ENCODE results near the gene RAB40A. TPM values are rescaled to one million over a fixed set of nuclear protein-coding genes. Genes with fewer than 3 reads are reported as not detected.

RAB40A gene
- total RNA-seq, 2 experiments from 2014 or later: 0.38 to 0.50 TPM

DNA sequence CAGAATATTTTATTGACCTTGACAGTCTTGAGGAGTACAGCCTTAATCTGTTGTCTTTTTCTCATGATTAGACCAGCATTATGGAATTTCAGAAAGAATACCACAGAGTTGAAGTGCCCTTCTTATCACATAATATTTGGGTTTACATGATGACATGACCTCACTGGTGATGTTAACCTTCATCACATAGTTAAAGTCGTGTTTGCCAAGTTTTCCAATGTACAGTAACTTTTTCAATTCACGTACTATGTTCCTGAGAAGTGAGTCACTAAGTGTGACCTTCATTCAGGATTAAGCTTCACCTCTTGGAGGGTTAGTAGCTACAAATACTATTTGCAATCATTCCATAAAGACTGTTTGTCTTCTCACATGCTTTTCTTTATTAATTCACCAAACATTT lies 52.1 kb downstream of the RAB40A start:
- no peaks in the 10 kb centered on the region for H3K36me3 ChIP-seq (ENCODE audit: insufficient read depth, low read length)
- POLR2A ChIA-PET: no interaction called here
- H3K4me3 ChIP-seq (ENCODE audit: low read depth, low read length, poor library complexity, severe bottlenecking): no peak overlapping the region
- no peaks in the 10 kb centered on the region for H3K79me2 ChIP-seq (ENCODE audit: insufficient read depth, low read depth, low read length)
- H3K9me2 ChIP-seq (ENCODE audit: insufficient read depth, low read length): no peaks in the 10 kb centered on the region
- H3K4me1 ChIP-seq (ENCODE audit: insufficient read depth, low read length, poor library complexity, severe bottlenecking): no peaks in the 10 kb centered on the region
- H2AFZ ChIP-seq (ENCODE audit: low read length): no peak overlapping the region
- H3K27ac ChIP-seq (ENCODE audit: low read depth, low read length, poor library complexity, severe bottlenecking): no peak overlapping the region
- H3K4me2 ChIP-seq (ENCODE audit: low read length): no peak overlapping the region
- CTCF ChIA-PET (ENCODE audit: unreplicated experiment): no interaction called here
- BruUV-seq (replicated peaks): no TSS peak
- intact Hi-C loops (cut with micrococcal nuclease; ENCODE audit: unreplicated experiment): no loop called here
- no peak for DNase-seq (ENCODE audit: low spot score)
- H3K9me3 ChIP-seq (ENCODE audit: low read length): no peaks in the 10 kb centered on the region
- no peak for TF ChIP-seq EZH2phosphoT487 (IDR thresholded peaks at IDR 0.05; ENCODE audit: borderline replicate concordance, low read depth, low read length)
- TF ChIP-seq, protein P1, sequence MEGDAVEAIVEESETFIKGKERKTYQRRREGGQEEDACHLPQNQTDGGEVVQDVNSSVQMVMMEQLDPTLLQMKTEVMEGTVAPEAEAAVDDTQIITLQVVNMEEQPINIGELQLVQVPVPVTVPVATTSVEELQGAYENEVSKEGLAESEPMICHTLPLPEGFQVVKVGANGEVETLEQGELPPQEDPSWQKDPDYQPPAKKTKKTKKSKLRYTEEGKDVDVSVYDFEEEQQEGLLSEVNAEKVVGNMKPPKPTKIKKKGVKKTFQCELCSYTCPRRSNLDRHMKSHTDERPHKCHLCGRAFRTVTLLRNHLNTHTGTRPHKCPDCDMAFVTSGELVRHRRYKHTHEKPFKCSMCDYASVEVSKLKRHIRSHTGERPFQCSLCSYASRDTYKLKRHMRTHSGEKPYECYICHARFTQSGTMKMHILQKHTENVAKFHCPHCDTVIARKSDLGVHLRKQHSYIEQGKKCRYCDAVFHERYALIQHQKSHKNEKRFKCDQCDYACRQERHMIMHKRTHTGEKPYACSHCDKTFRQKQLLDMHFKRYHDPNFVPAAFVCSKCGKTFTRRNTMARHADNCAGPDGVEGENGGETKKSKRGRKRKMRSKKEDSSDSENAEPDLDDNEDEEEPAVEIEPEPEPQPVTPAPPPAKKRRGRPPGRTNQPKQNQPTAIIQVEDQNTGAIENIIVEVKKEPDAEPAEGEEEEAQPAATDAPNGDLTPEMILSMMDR (conservative IDR thresholded peaks at IDR 0.05; ENCODE audit: low read length): no peak
- no peaks in the 10 kb centered on the region for H4K20me1 ChIP-seq (ENCODE audit: insufficient read depth, low read length)

DNA sequence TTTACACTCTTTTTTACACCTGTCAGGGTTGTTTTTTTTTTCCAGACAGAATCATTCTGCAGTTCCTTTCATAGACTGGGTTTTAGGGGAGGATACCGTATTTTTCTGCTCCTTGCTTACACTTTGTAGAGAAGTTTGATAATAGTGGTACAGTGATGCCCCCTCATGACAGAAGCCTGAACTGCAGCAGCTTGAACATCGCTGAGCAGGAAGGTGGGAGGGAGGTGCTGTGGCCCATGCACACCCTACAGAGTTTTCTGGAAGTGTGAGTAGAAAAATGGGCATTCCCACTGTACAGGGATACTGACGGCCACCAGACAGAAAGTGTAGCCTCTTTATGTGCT lies 54.5 kb downstream of the RAB40A start:
- DNase-seq (ENCODE audit: low spot score): peak; percentile 55
- Histone ChIP-seq H3K9me2 (ENCODE audit: insufficient read depth, low read length) (no peaks in the 10 kb centered on the region), H3K4me2 (ENCODE audit: low read length) (peak overlapping the region; percentile 72), H3K4me1 (ENCODE audit: insufficient read depth, low read length, poor library complexity, severe bottlenecking) (no peaks in the 10 kb centered on the region), H4K20me1 (ENCODE audit: insufficient read depth, low read length) (no peaks in the 10 kb centered on the region), H3K4me3 (ENCODE audit: low read depth, low read length, poor library complexity, severe bottlenecking) (peak overlapping the region; percentile 58), H3K27ac (ENCODE audit: low read depth, low read length, poor library complexity, severe bottlenecking) (no peak overlapping the region), H3K36me3 (ENCODE audit: insufficient read depth, low read length) (no peaks in the 10 kb centered on the region), H2AFZ (ENCODE audit: low read length) (peak overlapping the region; percentile 93), H3K79me2 (ENCODE audit: insufficient read depth, low read depth, low read length) (no peaks in the 10 kb centered on the region), H3K9me3 (ENCODE audit: low read length) (no peaks in the 10 kb centered on the region)
- TF ChIP-seq EZH2phosphoT487 (IDR thresholded peaks at IDR 0.05; ENCODE audit: borderline replicate concordance, low read depth, low read length): no peak
- TF ChIP-seq, protein P1 (conservative IDR thresholded peaks at IDR 0.05; ENCODE audit: low read length): peak; percentile 72
- ChIA-PET CTCF (ENCODE audit: unreplicated experiment) (no interaction called here), POLR2A (no interaction called here)
- BruUV-seq (replicated peaks): no TSS peak
- intact Hi-C loops (cut with micrococcal nuclease; ENCODE audit: unreplicated experiment): loop anchor here (1.0 to 2.0 kb wide), 2 partner anchors 121 to 254 kb away; no protein-coding TSS in a partner anchor

DNA sequence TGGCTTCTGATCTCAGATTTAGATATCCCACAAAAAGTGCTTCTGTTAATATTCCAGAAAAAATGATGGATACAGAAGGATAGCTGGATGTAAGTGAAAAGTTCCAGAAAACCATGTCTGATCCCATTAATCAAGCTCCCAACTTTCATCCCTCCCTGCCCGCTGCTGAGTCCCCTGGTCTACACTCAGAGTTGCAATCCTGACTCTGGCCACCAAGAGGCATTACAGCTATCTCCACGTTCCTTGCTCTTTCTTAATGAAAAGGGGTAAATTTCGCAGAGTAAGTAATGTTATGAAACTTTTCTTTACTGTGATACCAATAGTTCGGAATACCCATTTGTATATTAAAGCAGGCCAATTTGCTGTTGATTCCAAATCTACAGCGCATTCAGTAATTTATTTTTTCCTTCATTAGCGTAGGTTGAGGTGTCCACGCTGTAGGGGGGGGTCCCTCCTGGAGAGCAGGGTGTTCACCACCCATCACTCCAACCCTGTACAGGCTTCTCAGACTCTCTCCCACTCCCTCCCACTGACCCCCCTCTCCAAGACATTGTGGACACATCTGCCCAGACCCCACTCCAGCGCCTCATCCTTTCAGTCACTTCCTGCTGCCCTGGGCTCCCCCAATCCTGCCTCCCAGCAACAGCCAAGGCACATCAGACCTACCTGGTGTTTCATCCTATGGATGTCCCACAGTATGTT lies 55.1 kb downstream of the RAB40A start:
- Histone ChIP-seq H3K9me3 (ENCODE audit: low read length) (no peaks in the 10 kb centered on the region), H4K20me1 (ENCODE audit: insufficient read depth, low read length) (no peaks in the 10 kb centered on the region), H3K9me2 (ENCODE audit: insufficient read depth, low read length) (no peaks in the 10 kb centered on the region), H2AFZ (ENCODE audit: low read length) (peak overlapping the region; percentile 93), H3K4me3 (ENCODE audit: low read depth, low read length, poor library complexity, severe bottlenecking) (peak overlapping the region; percentile 58), H3K4me1 (ENCODE audit: insufficient read depth, low read length, poor library complexity, severe bottlenecking) (no peaks in the 10 kb centered on the region), H3K4me2 (ENCODE audit: low read length) (peak overlapping the region; percentile 72), H3K27ac (ENCODE audit: low read depth, low read length, poor library complexity, severe bottlenecking) (no peak overlapping the region), H3K36me3 (ENCODE audit: insufficient read depth, low read length) (no peaks in the 10 kb centered on the region), H3K79me2 (ENCODE audit: insufficient read depth, low read depth, low read length) (no peaks in the 10 kb centered on the region)
- no TSS peak for BruUV-seq (replicated peaks)
- CTCF ChIA-PET (ENCODE audit: unreplicated experiment): no interaction called here
- TF ChIP-seq, protein P1 (conservative IDR thresholded peaks at IDR 0.05; ENCODE audit: low read length): no peak
- no peak for TF ChIP-seq EZH2phosphoT487 (IDR thresholded peaks at IDR 0.05; ENCODE audit: borderline replicate concordance, low read depth, low read length)
- intact Hi-C loops (cut with micrococcal nuclease; ENCODE audit: unreplicated experiment): loop anchor here (1.0 to 2.0 kb wide), 2 partner anchors 121 to 253 kb away; no protein-coding TSS in a partner anchor
- DNase-seq (ENCODE audit: low spot score): peak; percentile 31
- POLR2A ChIA-PET: interaction anchor here (0.8 kb wide), 1 partner anchor 473 kb away, joined by 4 read pairs; no protein-coding TSS in a partner anchor
